Stimulated activated CD8-positive, alpha-beta memory T cell treated with anti-CD3 and anti-CD28 coated beads, Interleukin-7, amount 100 ng/mL, for 4 hours (primary cell): ENCODE measurements around the gene BARHL1.

Source experiments
- DNase-seq, 2 donors: peaks; one replicate each; pipeline ENCODE4 v3.0.0-alpha.2; 2020; ENCODE audit warnings: low read depth in 2 of 2

The BARHL1 gene

DNA sequence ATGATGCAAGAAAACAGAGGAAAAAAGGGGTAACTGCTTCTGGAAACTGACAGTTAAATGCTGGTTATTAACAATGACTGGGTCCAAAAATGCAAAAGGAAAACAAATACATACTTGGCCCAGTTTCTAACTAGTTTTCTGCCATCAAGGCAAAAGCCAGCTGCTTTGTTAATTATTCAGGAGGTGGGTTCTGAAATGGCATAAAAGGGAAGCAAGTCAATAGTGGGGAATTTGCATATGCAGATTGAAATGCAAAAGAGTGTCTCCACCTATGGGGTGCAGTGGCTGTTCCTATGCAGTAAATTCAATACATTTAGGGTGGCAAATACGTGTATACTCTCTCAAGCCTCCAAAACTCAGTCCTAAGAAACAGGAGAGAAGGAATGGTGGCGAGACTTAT, 33.4 kb downstream of the BARHL1 start:
- DNase-seq = no peak

DNA sequence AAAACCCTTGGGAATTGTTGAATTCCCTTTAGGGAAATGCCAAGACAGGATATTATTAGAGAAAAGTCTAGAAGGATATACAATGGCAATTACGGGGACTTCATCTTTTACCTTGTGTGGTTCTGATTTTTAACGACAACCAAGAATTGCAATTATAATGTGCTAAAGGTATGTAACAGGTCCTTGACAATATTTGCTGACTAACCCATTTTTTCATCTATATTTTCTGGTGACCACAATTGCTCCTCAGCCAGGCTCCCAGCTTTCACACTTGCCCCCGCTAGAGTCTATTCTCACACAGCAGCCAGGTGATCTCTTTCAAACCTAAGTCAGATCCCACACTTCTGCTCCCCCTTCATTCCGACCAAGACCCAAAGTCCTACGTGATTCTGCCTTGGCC, 34.3 kb downstream of the BARHL1 start:
- DNase-seq = no peak

- no peak for DNase-seq
Measured at GRCh38 chr9:132622159-132622558, 39.8 kb downstream of the BARHL1 start.

GRCh38 chr9:132626285-132626684, 43.9 kb downstream of the BARHL1 start:
- DNase-seq = no peak

GRCh38 chr9:132627106-132627505, 44.7 kb downstream of the BARHL1 start:
- DNase-seq = no peak

GRCh38 chr9:132627594-132627993, 45.2 kb downstream of the BARHL1 start:
- no peak for DNase-seq

GRCh38 chr9:132628746-132629145, 46.3 kb downstream of the BARHL1 start:
- DNase-seq = no peak

GRCh38 chr9:132630116-132630515, 47.7 kb downstream of the BARHL1 start:
- DNase-seq = no peak

DNA sequence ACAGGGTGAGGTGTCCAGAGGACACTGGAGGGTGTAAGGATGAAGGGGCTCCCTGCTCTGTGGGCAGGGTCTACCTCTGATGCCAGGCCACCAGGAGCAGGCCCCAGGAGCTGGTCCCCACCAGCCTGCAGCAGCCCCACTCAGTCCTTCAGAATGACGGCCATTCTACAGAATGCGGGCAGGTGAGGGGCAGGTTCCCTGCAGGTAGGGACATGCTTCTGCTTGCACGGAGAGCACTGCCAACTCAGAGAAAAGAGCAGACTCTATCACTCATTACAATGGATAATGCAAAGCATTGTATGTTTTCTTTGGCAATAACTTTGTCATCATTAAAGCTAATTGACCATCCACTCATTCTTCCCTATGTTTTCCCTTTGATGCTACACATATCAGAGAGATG, 48.4 kb downstream of the BARHL1 start:
- DNase-seq = no peak

DNA sequence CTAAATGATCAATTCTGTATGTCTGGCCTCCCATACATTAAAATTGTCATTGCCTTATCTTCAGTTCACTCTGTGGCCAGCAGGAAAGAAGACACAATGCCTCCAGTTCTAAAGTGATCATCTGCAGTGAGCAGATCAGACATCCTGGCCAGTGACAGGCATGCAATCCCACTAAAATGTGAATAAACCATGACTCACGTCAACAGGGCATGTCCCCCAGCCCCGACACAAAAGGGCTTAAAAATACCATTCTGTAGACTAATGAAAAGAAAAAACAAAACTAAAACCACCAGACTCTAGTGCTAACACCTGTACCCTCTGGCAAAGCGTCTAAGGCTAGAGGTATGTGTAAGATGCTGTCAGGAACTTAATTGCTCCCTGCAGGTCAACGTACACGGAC, 48.9 kb downstream of the BARHL1 start:
- DNase-seq = no peak

- no peak for DNase-seq
Measured at GRCh38 chr9:132631685-132632084, 49.3 kb downstream of the BARHL1 start.

DNA sequence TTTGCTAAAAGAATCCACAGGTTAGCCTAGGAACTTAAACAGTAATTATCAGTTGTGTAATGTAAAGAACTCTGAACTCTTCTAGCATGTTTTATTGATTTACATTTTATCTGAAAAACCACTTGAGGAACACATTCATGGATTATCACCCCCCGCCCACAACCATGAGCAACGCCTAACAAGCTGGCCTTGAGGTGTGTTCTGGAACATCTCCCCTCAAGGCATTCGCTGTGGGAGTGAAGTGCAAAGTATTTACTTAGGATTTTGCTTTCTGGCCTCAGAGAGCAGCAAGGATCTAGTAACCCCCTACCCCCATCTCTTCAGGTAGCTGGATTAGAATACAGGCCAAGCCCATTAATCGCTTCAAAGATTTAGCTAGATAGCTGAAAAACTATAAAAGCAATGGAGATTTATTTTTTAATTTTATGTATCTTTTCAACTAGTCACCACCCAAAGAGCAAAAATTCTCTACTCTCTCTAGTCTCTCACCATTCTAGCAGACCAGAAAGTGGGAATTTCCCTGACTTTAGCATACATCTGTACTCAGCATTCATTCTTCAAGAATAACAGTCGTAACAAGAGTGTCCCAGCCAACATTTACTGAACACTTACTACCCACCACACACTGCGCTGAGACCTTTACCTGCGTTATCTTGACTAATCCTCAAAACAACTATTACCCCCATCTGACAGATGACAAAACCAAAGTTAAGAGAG, 50.2 kb downstream of the BARHL1 start:
- no peak for DNase-seq

DNA sequence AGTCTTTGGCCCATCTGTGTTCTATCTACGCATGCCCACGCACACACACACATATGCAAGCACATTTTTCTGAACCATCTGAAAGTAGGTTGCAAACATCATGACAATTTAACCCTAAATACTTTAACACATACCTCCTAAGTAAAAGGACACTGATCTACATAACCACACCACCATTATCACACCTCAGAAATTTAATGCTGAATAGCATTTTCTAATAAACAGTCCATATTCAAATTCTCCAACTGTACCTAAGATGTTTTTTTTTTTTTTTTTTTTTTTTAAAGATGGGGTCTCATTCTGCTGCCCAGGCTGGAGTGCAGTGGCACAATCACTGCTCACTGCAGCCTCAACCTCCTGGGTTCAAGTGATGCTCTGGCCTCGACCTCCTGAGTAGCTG, 51.9 kb downstream of the BARHL1 start:
- DNase-seq = no peak

DNA sequence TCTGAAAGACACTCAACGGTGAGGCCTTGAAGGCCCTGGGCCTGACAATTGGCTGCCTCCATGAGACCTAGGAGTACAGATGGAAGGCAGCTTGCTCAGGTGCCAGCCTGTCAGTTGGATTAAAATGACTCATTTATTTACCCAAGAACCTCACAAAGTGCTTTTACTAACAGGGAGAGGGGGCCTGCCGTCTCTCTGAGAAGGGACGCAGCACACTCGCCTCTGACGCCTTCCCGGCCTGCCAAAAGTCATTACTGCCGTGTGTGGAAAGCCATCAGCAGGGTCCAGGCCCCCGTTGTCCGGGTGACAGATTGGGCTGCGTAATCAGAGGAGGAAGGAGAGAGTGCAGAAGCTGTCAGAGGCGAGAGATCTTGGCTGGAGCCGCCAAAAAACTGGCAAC, 54.9 kb downstream of the BARHL1 start:
- no peak for DNase-seq

DNA sequence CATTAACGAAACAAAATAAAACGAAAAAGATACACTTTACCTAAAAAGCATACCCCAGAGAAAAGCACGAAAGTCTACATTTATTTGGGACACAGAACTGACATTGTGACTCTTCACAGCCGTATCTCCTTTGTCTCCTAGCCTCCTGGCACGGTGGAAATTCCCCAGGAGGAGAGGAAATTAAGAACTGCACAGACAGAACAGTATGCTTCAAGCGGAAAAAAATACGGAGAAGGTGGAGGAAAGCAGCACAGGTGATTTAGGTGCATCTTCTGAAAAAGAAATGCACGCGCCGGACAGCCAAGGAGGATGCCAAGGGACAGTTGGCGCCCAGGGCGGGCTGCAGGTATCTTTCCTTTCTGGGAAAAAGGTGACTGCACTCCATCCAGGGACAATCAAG, 55.4 kb downstream of the BARHL1 start:
- DNase-seq = no peak

DNA sequence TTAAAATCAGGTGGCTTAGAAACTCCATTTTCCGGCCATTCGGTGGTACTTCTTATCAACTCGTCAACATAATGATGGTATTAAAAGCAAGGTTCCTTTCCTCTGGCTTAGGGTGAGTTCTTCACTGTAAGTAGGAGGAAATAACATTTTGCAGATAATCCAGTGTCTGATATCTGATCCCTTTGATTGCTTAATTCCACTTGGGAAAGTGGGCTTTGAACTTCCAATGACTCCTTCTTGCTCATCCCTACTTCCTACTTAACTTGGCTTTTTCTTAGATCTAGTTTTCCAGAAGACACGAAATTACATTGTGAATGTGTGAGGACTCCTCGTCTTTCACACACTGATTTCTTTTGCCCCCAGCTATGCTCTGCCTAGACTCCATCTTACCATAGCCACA, 55.8 kb downstream of the BARHL1 start:
- no peak for DNase-seq

GRCh38 chr9:132639322-132639721, 56.9 kb downstream of the BARHL1 start:
- DNase-seq = no peak
